ENCODE measurements around the gene TMEM253. TPM values are rescaled to one million over a fixed set of nuclear protein-coding genes. Genes with fewer than 3 reads are reported as not detected.

TMEM253 gene
- total and polyA plus RNA-seq, 4 donors, result 0.14 to 0.25 (median 0.19) TPM; not detected in 1

GRCh38 chr14:21075719-21076437 lies 25.0 kb upstream of the TMEM253 start:
- H3K36me3 ChIP-seq (ENCODE audit: control insufficient read depth in 4 of 4, insufficient read depth in 3 of 4, low read depth in 1 of 4, low read length in 3 of 4), result peaks cover 8 to 57% (median 31%) of the 10 kb centered on the region in 4 donors

DNA sequence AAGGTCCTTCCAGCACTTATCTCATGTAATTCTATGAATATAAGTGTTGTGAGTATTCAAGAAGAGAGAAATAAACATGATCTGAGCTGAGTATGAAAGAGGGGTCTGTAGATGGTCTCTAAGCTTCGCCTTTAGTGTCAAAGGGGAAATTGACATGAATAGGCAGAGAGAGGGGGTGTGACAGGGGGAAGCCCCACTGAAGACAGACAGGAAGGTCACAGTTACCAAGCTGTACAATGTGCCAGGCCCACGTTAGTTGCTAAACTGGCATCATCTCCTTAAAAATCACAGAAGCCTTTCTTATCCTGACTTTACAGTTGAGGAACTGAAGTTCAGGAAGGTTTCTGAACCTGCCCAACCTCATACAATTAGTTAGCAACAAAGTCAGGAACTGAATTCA lies 23.2 kb upstream of the TMEM253 start:
- H3K9me3 ChIP-seq (ENCODE audit: control insufficient read depth in 4 of 4, low read length in 3 of 4), result no peaks in the 10 kb centered on the region
- H3K4me3 ChIP-seq (ENCODE audit: low read depth in 1 of 3, low read length in 3 of 3), result no peak overlapping the region
- H3K36me3 ChIP-seq (ENCODE audit: control insufficient read depth in 4 of 4, insufficient read depth in 3 of 4, low read depth in 1 of 4, low read length in 3 of 4), result peaks cover 10 to 73% (median 40%) of the 10 kb centered on the region in 4 donors
- H3K9ac ChIP-seq (ENCODE audit: low read depth in 1 of 2, low read length in 2 of 2), result no peak overlapping the region
- no peak for DNase-seq (ENCODE audit: low spot score)
- TF ChIP-seq TAF1 (conservative IDR thresholded peaks at IDR 0.05), result no peak
- TF ChIP-seq, protein P1, sequence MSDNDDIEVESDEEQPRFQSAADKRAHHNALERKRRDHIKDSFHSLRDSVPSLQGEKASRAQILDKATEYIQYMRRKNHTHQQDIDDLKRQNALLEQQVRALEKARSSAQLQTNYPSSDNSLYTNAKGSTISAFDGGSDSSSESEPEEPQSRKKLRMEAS (IDR thresholded peaks at IDR 0.05), result no peak
- TF ChIP-seq FOXA2 (IDR thresholded peaks at IDR 0.05), result no peak
- no peak for TF ChIP-seq ZBTB33 (IDR thresholded peaks at IDR 0.05)
- no peak for TF ChIP-seq HNF4G (IDR thresholded peaks at IDR 0.05)
- no peak for TF ChIP-seq JUND (IDR thresholded peaks at IDR 0.05)
- no peak for TF ChIP-seq ATF3 (IDR thresholded peaks at IDR 0.05)
- 82% methylated on average over 2 of the region's 2 CpGs for WGBS
- H3K27me3 ChIP-seq (ENCODE audit: control insufficient read depth in 4 of 4, insufficient read depth in 4 of 4, low read length in 3 of 4), result no peaks in the 10 kb centered on the region
- H3K27ac ChIP-seq (ENCODE audit: low read depth in 1 of 2, low read length in 2 of 2), result no peak overlapping the region
- peaks cover 0 to 9% (median 4%) of the 10 kb centered on the region in 4 donors for H3K4me1 ChIP-seq (ENCODE audit: control insufficient read depth in 4 of 4, insufficient read depth in 4 of 4, low read length in 3 of 4)

More at GRCh38 chr14:21075719-21076437, 25.0 kb upstream of the TMEM253 start:
- no peak for DNase-seq (ENCODE audit: low spot score)
- peaks cover 0 to 20% (median 13%) of the 10 kb centered on the region in 4 donors for H3K4me1 ChIP-seq (ENCODE audit: control insufficient read depth in 4 of 4, insufficient read depth in 4 of 4, low read length in 3 of 4)
- H3K27ac ChIP-seq (ENCODE audit: low read depth in 1 of 2, low read length in 2 of 2), result no peak overlapping the region
- 89% methylated on average over 9 of the region's 9 CpGs for WGBS
- no peaks in the 10 kb centered on the region for H3K9me3 ChIP-seq (ENCODE audit: control insufficient read depth in 4 of 4, low read length in 3 of 4)
- H3K4me3 ChIP-seq (ENCODE audit: low read depth in 1 of 3, low read length in 3 of 3), result no peak overlapping the region
- no peaks in the 10 kb centered on the region for H3K27me3 ChIP-seq (ENCODE audit: control insufficient read depth in 4 of 4, insufficient read depth in 4 of 4, low read length in 3 of 4)
- no peak overlapping the region for H3K9ac ChIP-seq (ENCODE audit: low read depth in 1 of 2, low read length in 2 of 2)
- no peak for TF ChIP-seq RAD21 (IDR thresholded peaks at IDR 0.05)
- no peak for TF ChIP-seq FOXA1 (IDR thresholded peaks at IDR 0.05)
- TF ChIP-seq CTCF (IDR thresholded peaks at IDR 0.05; ENCODE audit: low read depth, low read length, missing input control), result no peak
- no peak for TF ChIP-seq ATF3 (IDR thresholded peaks at IDR 0.05)
- no peak for TF ChIP-seq HNF4G (IDR thresholded peaks at IDR 0.05)
- no peak for TF ChIP-seq RXRA (IDR thresholded peaks at IDR 0.05)
- TF ChIP-seq ZBTB33 (IDR thresholded peaks at IDR 0.05), result no peak

Measured in liver (tissue), 9 donors.